H1 (cell line): ENCODE data around the gene NHS.

Experiments
- CREB1 ChIP-seq: IDR thresholded peaks from 2 replicates; pipeline ENCODE4 v1.6.1; 2012; ENCODE audit warnings: inconsistent platforms
- EZH2 ChIP-seq: fragments of 200-600 bp; sonication (generic); IDR thresholded peaks from 2 replicates; pipeline ENCODE4 v1.7.1; 2012; ENCODE audit warnings: low read depth, mild to moderate bottlenecking, moderate library complexity, low read length, inconsistent platforms; ENCODE audit not compliant: severe bottlenecking
- KDM5A ChIP-seq: fragments of 200-600 bp; IDR thresholded peaks from 2 replicates; pipeline ENCODE4 v1.7.1; 2012; ENCODE audit warnings: mild to moderate bottlenecking, low read length, inconsistent platforms, mixed read lengths
- POLR2A ChIP-seq, 2 experiments: IDR thresholded peaks; 1 replicate in 1 of 2; 2 replicates in 1 of 2; pipeline ENCODE4 v1.6.1; 2011; ENCODE audit warnings: low read depth in 2 of 2, low read length in 2 of 2, mild to moderate bottlenecking in 2 of 2; ENCODE audit errors: control extremely low read depth in 1 of 2
- RBBP5 ChIP-seq: IDR thresholded peaks from 2 replicates; pipeline ENCODE4 v1.7.1; 2012; ENCODE audit warnings: low read depth, mild to moderate bottlenecking, inconsistent platforms, low read length, moderate library complexity, borderline replicate concordance
- RFX5 ChIP-seq: IDR thresholded peaks from 2 replicates; pipeline ENCODE4 v1.6.1; 2011; ENCODE audit warnings: low read depth, low read length, improper control_type of control experiment, borderline replicate concordance
- TF ChIP-seq, protein P1 (sequence below), 3 experiments: IDR thresholded peaks; 1 replicate in 2 of 3; 2 replicates in 1 of 3; pipeline versions ENCODE4 v1.5.1 to v1.6.1; 2011; ENCODE audit warnings: low read length in 3 of 3, mild to moderate bottlenecking in 3 of 3, inconsistent platforms in 2 of 3, low read depth in 1 of 3, moderate library complexity in 1 of 3; ENCODE audit not compliant: insufficient read depth in 1 of 3; ENCODE audit errors: control extremely low read depth in 1 of 3
- TF ChIP-seq, protein P2 (sequence below): IDR thresholded peaks from 2 replicates; pipeline ENCODE4 v1.6.1; 2012; ENCODE audit warnings: low read length, inconsistent platforms

DNA sequence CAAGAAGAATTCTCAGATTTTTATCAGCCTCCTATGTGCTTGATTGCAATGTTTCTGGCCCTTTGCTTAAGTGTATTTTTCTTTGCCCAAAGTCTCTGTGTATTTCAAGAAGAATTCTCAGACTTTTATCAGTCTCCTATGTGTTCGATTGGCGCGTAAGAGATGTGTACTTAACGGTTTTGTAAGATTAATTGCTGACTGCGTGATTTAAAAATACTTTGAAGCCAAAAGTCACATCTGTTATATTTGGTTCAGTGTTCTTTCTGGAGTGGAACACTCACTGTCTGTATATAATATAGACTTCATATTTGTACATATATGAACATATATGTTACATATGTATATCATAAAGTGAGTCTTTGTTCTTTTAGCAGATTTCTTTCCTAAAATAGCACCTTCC is 373.7 kb downstream of the NHS start:
- no peak for TF ChIP-seq POLR2A (IDR thresholded peaks at IDR 0.05; ENCODE audit: control extremely low read depth in 1 of 2, low read depth in 2 of 2, low read length in 2 of 2)
- TF ChIP-seq, protein P1, sequence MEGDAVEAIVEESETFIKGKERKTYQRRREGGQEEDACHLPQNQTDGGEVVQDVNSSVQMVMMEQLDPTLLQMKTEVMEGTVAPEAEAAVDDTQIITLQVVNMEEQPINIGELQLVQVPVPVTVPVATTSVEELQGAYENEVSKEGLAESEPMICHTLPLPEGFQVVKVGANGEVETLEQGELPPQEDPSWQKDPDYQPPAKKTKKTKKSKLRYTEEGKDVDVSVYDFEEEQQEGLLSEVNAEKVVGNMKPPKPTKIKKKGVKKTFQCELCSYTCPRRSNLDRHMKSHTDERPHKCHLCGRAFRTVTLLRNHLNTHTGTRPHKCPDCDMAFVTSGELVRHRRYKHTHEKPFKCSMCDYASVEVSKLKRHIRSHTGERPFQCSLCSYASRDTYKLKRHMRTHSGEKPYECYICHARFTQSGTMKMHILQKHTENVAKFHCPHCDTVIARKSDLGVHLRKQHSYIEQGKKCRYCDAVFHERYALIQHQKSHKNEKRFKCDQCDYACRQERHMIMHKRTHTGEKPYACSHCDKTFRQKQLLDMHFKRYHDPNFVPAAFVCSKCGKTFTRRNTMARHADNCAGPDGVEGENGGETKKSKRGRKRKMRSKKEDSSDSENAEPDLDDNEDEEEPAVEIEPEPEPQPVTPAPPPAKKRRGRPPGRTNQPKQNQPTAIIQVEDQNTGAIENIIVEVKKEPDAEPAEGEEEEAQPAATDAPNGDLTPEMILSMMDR (IDR thresholded peaks at IDR 0.05; ENCODE audit: control extremely low read depth in 1 of 3, insufficient read depth in 1 of 3, low read depth in 1 of 3, low read length in 3 of 3) = no peak
- TF ChIP-seq EZH2 = no peak
- TF ChIP-seq CREB1 = no peak
- TF ChIP-seq KDM5A = no peak
- no peak for TF ChIP-seq RFX5
- TF ChIP-seq, protein P2, sequence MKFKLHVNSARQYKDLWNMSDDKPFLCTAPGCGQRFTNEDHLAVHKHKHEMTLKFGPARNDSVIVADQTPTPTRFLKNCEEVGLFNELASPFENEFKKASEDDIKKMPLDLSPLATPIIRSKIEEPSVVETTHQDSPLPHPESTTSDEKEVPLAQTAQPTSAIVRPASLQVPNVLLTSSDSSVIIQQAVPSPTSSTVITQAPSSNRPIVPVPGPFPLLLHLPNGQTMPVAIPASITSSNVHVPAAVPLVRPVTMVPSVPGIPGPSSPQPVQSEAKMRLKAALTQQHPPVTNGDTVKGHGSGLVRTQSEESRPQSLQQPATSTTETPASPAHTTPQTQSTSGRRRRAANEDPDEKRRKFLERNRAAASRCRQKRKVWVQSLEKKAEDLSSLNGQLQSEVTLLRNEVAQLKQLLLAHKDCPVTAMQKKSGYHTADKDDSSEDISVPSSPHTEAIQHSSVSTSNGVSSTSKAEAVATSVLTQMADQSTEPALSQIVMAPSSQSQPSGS = no peak
- TF ChIP-seq RBBP5 = no peak
